VCaP (cell line): Measurements from ENCODE around the gene ATP6V0E2.

Experiments
- H3K27ac ChIP-seq: fragments of 450-650 bp; 2 replicates; pipeline ENCODE4 v1.5.1; 2017
- TF ChIP-seq, protein P1 (sequence below): fragments of 450-650 bp; conservative IDR thresholded peaks from 2 replicates; pipeline ENCODE4 v1.5.1; 2017; ENCODE audit warnings: mild to moderate bottlenecking, moderate library complexity

ATP6V0E2 gene

DNA sequence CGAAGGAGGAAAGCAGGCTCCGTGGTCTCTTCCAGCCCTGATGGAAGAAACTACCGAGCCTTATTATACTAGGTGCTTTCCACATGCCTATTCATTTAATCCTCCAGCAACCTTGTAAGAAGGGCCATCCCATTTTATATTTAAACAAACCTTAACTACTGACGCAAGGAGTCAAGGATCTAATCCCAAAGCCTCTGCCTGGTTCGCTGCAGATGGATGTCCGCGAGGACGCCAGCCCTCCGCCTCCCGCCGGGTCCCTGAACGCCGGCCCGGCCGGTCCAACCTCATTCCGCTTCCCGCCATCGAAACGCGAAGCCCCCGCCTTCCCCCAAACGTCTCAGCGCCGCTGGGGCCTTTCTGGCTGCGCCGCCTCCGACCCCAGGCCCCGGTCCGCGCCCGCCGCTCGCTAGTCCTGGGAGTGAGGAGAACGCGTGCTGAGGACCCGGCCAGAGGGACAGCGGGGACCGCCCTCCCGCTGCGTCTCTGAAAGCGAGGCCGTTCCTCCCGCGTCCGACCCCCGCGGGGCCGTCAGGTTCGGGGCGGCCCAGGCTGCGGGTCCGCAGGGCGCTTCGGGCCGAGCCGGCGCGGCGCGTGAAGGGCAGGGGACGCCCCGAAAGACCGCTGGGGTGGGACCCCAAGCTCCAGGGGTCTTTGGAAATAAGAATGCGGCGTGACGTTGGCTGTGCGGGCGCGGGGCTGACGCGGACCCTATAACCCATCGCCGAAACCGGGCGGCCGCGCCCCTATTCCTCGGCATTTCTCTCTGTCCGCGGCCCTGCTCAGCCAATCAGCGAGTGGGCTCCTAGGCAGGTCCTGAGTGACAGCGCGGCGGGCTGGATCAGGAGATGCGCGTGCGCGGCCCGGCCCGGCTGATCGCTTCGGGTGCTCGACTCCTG is at the start of gene ATP6V0E2:
ATP6V0E2 (plus strand) TSS at position 896 of the 896 bp plus-strand sequence. CDS start 97 bp downstream, outside the sequence.
- TF ChIP-seq, protein P1, sequence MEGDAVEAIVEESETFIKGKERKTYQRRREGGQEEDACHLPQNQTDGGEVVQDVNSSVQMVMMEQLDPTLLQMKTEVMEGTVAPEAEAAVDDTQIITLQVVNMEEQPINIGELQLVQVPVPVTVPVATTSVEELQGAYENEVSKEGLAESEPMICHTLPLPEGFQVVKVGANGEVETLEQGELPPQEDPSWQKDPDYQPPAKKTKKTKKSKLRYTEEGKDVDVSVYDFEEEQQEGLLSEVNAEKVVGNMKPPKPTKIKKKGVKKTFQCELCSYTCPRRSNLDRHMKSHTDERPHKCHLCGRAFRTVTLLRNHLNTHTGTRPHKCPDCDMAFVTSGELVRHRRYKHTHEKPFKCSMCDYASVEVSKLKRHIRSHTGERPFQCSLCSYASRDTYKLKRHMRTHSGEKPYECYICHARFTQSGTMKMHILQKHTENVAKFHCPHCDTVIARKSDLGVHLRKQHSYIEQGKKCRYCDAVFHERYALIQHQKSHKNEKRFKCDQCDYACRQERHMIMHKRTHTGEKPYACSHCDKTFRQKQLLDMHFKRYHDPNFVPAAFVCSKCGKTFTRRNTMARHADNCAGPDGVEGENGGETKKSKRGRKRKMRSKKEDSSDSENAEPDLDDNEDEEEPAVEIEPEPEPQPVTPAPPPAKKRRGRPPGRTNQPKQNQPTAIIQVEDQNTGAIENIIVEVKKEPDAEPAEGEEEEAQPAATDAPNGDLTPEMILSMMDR: no peak; the same call in 1 of the 2 replicates
- peak within 1 kb of the TSS; percentile 99 for H3K27ac ChIP-seq

GRCh38 chr7:149824301-149824741 is 49.4 kb upstream of the ATP6V0E2 start:
- TF ChIP-seq, protein P1: no peak
- no peak overlapping the region for H3K27ac ChIP-seq

GRCh38 chr7:149824748-149825566 is 48.8 kb upstream of the ATP6V0E2 start:
- no peak overlapping the region for H3K27ac ChIP-seq
- TF ChIP-seq, protein P1: no peak

GRCh38 chr7:149825567-149826343 is 48.0 kb upstream of the ATP6V0E2 start:
- no peak overlapping the region for H3K27ac ChIP-seq
- TF ChIP-seq, protein P1: no peak

- H3K27ac ChIP-seq: no peak overlapping the region
- TF ChIP-seq, protein P1: no peak
Measured at GRCh38 chr7:149826344-149827088, 47.3 kb upstream of the ATP6V0E2 start.

- no peak overlapping the region for H3K27ac ChIP-seq
- TF ChIP-seq, protein P1: no peak
Measured at GRCh38 chr7:149827089-149827981, 46.4 kb upstream of the ATP6V0E2 start.
